Myocyte (in vitro differentiated cells): ENCODE results near the gene C19orf12. TPM values are rescaled to one million over a fixed set of nuclear protein-coding genes. Genes with fewer than 3 reads are reported as not detected.

Experiments
- DNase-seq: peaks from one replicate; pipeline ENCODE4 v3.0.0-alpha.2; 2012; ENCODE audit warnings: low read depth
- total RNA-seq: library from RNA; depleted of rRNA; stranded (reverse); fragments of >200 nt; gene quantifications from 2 replicates; pipeline ENCODE4 v1.2.3, GENCODE V29; 2014

C19orf12 gene
- total RNA-seq, 1 donor from 2014 or later: 69.7 TPM

- DNase-seq: peak; percentile 85
These were observed 49.7 kb downstream of the C19orf12 start, which contains the start of gene PLEKHF1 for GRCh38 chr19:29665215-29665825. TSS of gene PLEKHF1 (plus strand) at chr19:29665461. CDS start at chr19:29673840, 8,379 bp downstream.

DNA sequence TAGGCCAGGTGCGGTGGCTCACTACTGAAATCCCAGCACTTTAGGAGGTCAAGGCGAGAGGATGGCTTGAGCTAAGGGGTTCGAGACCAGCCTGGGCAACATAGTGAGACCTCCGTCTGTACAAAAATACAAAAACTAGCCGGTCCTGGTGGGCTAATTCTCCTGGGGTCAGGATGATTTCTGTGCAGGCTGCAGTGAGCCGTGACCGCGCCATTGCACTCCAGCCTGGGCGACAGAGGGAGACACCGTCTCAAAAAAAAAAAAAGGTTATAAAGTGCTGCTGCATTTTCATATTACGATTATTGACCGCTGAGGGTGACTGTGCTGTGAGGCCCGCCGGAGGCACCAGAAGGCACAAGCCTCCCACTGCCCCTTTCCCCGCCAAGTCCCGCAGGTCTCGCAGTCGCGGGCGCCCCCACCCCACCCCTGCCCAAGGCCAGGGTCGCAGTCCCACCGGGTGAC lies 50.3 kb downstream of the C19orf12 start:
- no peak for DNase-seq

DNA sequence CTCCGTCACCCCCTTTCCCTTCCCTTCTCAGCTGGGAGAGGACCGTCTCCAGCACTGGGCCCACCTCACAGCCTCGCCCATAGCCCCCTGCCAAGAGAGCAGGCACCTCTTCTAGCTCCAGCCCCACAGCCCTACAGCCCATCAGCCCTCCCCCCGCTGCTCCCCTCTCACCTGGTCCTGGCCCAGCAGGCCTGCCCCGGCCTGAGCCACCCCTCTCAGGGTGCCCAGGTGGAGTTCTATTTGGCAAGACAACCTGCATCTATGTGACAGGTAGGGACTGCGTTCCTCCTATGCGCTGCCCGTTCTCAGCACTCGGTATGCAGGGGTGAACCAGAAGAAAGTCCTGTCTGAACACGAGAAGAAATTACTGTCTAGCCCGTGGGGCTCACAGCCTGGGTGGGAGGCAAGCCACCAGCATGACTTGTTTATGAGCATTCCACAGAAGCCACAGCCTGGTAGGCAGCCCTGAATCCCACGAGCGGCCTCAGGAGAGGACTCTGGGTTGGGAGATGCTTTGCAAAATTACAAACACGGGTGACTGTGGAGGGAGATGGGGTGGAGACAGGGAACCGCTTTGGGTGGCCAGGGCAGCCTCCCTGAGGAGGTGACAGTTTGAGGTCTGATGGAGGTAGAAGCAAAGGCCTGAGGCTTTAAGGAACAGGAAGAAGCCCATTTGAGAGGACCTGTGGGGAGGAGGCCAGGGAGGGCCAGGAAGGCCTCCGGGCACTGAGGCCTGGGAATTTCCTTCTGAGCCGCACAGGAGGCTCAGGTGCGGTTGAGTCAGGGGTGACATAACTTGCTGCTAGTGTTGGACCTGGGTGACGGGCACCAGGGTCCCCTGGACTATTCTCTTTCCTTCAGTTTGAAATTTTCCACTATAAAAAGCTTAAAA lies 51.0 kb downstream of the C19orf12 start:
- DNase-seq: peak; percentile 54

DNA sequence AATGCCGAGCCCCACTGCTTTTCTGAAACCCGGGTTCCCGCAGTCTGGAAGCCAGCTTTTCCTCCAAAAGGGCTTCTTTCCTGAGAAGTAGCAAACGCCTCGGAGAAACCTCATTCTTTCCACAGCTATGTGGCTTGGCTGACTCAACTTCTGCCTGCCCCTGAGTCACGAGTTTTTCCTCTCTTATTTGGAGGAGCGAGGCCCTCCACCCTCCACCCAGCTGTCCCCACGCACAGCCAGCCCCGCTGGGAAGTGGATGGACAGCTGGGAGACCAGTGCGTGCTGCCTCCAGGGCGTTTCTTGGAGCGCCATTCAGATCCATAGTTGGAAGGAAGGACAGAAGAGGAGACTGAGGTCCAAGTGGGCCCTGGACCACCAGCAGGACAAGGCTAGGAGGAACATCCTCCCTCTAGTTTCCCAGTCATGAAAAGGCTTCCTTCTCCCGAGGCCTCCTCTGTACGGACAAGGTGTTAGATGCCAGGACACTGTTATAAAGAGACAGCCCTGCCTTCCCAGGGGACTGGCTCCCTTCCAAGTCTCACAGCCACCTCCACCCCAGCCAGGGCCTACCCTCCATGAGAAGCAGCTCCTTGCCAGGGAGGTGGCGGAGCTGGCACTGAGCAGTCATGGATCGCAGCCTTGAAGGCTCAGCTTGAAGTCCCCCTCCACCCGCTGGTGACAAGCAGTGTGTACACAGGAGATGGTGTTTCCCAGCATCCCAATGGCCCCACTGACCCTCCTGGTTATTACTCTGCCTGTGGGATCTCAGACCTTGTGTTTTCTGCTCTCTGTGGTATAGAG lies 52.3 kb downstream of the C19orf12 start:
- DNase-seq: peak; percentile 97

DNA sequence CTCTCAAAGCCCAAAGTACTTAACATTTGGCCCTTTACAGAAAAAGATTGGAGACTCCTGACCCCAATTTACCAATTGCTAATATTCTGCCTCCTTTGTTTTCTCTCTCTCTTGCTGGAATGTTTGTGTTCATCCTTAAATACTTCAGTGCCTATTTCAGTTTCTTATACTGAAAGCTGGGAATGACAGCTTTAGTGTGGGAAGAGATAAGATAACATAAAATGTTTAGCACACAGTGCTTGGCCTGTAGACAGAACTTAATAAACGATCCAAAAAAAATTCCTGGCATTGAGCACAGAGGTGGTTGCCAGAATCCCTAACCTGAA lies 52.8 kb downstream of the C19orf12 start:
- DNase-seq: no peak

DNA sequence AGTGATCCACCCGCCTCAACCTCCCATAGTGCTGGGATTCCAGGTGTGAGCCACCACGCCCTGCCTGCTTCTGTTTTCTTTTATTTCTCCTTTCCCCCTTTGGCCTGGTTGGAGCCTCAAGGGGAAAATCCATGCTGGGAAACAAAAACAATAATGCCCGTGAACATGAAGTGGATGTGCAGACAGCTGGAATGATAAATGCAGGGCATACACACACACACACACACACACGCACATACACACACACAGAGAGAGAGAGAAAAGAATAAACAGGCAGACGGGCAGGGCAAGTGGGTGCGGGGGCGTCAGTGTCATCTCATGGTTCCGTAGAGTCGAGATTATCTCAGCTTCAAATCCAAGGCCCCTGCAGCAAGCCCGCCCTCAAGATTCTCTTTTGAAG lies 54.2 kb downstream of the C19orf12 start:
- DNase-seq: no peak

- DNase-seq: no peak
These were observed 56.7 kb downstream of the C19orf12 start for GRCh38 chr19:29658221-29658991.

DNA sequence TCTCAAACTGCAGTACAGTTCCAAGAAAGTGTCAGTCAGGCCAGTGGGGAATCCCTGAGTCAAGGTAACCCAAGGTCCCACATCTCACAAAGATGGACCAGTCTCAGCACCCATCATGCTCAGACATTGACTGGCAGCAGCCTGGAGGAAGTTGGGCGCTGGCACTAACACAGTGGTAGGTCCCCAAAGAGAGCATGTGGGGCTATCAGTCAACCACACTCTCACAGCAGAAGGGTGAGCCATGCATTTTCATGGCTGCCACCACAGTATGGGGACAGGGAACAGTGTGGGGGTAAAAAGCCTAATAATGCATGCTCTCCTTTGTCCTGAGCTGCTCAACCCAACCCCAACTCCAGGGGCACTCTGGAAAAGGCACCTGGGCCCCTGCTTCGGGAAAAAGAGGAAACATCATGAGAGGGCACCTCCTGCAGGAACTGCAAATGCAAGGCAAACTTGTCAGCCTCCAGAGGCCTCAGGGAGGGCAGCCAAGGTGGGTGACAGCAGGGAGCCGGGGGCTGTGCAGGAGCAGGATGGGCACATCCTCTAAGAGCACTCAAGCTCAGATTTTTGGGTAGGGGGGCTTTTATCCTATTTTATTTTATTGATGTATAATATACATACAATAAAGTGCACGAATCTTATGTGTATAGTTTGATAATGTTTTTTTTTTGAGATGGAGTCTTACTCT lies 59.3 kb downstream of the C19orf12 start:
- DNase-seq: no peak

GRCh38 chr19:29653398-29653797 lies 61.7 kb downstream of the C19orf12 start:
- no peak for DNase-seq

DNA sequence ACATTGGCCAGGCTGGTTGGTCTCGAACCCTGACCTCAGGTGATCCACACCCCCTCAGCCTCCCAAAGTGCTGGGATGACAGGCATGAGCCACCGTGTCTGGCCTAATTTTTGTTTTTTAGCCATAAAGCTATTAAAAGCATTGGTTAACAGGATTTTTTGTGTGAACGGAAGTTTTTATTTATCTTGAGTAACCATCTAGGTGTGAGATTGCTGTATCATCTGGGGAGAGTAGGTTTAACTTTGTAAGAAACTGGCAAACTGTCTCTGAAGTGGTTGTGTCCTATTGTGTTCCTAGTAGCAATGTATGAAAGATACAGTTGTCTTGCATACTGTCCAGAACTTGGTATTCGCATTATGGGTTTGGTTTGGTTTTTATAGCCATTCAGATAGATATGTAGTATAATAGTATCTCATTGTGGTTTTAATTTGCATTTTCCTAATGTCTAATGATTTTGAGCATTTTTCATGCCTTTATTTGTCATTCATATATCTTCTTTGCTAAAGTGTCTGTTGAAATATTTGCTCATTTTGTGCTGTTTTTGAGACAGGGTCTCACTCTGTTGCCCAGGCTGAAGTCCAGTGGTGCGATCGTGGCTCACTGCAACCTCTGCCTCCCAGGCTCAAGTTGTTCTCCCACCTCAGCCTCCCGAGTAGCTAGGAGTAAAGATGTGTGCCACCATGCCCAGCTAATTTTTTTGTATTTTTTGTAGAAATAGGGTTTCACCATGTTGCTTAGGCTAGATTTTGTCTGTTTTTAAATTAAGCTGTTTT lies 63.3 kb downstream of the C19orf12 start:
- DNase-seq: no peak

- DNase-seq: no peak
These were observed 64.2 kb downstream of the C19orf12 start for GRCh38 chr19:29650772-29651387.

Other genes starting within 250 kb of the C19orf12 start
- gene VSTM2B, start 189.3 kb downstream of the C19orf12 start, total RNA-seq: not detected in 2 replicates
- gene POP4, start 109.0 kb downstream of the C19orf12 start, total RNA-seq: 58.3 and 67.9 TPM in 2 replicates
- 29.3 and 38.1 TPM in 2 replicates for gene PLEKHF1, start 49.8 kb downstream of the C19orf12 start, total RNA-seq
- gene CCNE1, start 96.7 kb upstream of the C19orf12 start, total RNA-seq: 7.8 and 9.6 TPM in 2 replicates
- 67.7 and 69.2 TPM in 2 replicates for gene URI1, start 227.0 kb upstream of the C19orf12 start, total RNA-seq